GM20000 (cell line): ENCODE data around the gene CGGBP1.

Experiments
- DNase-seq: peaks from one replicate; pipeline ENCODE4 v3.0.0; 2012; ENCODE audit warnings: low spot score
- CTCF ChIP-seq: IDR thresholded peaks from 2 replicates; pipeline ENCODE4 v1.5.1; 2012; ENCODE audit warnings: mild to moderate bottlenecking, control low read depth; ENCODE audit errors: extremely low read depth, missing control alignments

The CGGBP1 gene

DNA sequence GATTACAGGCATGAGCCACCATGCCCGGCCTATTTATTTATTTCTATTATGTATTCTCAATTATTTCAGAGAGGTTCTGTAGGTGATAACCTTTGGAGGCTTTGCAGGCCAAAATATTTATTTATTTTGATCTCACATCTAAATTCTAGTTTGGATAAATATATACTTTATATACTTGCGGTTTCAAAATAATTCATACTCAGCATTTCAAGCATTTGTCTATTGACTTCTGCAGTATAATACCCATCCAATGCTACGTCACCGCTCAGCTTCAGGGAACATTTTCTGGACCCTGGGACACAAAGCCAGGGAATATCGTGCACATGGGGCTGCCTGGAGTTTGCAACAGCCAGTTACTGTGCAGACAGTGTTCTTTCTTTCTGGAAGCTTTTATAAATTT is 22.6 kb downstream of the CGGBP1 start:
- no peak for TF ChIP-seq CTCF
- no peak for DNase-seq

DNA sequence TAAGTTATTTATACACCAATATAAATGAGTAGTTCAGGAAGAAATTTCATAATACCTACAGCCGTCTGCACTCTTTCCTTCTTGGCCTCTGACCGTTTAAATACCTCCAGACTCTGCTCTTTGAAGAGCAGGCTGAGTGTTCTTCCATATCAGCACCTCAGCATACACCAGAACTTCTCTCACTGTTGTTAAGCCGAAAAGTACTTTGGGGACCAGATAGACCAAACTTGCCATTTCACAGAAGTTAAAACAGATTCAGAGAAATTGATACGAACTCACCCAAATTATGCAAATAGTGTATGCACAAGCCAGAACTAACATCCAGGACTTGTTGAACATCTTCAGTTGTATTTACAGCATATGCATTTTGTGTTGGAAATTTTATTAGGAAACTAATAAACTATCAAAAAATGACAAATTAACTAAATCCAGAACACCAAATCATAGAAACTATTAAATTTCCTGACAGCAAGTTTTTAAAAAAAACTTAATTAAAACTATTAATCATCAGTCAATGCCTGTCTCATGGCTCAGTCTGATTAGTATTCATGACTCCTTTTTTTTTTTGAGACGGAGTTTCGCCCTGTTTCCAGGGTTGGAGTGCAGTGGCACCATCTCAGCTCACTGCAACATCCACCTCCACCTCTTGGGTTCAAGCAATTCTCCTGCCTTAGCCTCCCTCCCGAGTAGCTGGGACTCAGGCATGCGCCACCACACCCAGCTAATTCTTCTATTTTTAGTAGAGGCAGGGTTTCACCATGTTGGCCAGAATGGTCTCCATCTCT is 24.1 kb downstream of the CGGBP1 start:
- TF ChIP-seq CTCF, result no peak

DNA sequence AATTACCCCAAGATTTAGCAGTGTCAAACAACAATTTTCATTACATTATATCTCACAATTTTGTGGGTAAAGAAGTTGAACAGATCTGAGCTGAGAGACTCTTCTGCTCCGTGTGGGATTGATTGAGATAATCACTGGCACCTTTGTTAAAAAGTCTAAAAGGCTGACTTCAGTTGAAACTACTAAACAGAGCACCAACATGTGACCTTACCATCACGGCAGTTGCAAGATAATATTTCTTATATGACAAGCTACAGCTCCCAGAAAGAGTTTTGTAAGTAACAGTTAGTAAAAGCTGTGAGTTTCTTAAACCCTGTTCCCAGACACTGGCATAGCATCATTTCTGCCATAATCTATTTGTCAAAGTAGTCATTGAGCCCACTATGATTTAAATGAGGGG is 25.0 kb downstream of the CGGBP1 start:
- DNase-seq, result no peak
- TF ChIP-seq CTCF, result no peak

More for the DNA sequence above, 24.1 kb downstream of the CGGBP1 start:
- DNase-seq, result no peak

DNA sequence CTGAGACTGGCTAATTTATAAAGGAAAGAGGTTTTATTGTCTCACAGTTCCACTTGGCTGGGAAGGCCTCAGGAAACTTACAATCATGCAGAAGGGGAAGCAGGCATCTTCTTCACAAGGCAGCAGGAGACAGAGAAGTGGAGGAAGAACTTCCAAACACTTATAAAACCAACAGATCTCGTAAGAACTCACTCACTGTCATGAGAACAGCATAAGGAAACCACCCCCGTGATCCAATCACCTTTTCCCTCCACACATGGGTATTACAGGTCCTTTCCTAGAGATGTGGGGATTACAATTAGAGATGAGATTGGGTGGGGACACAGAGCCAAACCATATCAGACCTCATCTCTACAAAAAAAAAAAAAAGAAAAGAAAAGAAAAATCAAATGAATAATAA is 25.7 kb downstream of the CGGBP1 start:
- no peak for TF ChIP-seq CTCF
- DNase-seq, result no peak

DNA sequence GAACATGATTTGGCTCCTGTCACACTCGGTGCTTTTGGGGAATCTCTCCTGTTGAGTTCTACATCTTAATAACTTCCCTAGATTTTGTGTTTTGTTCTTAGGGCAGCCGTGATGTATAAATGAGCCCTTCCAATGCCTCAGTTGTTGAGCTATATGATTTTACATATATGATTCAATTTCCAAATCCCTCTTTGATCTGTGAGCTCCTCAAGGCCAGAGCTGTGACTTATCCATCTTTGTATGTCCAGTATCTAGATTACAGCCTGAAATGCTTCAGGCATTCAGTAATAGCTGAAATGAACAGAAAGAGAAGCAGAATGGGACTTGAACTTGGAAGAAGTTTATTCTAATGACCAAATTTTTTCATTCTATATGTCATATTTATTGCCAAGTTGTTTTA is 26.6 kb downstream of the CGGBP1 start:
- no peak for TF ChIP-seq CTCF

DNA sequence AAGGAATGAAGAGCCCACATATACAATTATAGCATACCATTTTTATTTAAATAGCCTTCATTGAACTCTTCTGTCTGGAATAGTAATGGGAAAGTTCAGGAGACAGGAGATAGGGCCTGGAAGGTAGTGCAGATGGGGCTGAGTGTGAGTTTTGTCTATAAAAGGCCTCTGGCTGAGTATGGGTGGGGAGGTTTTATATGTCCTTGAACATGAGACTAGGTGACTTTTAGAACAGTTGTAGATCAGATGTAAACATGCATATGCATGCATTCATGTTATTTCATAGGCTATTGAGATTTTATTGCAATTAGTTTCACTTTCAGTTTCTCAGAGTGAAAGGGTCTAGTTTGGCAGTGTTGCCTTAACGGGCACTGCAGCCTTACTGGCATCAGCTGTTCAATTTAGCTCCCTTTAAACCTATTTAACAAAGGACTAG is 27.1 kb downstream of the CGGBP1 start:
- no peak for TF ChIP-seq CTCF
- peak; percentile 36 for DNase-seq

More for the DNA sequence above, 26.6 kb downstream of the CGGBP1 start:
- DNase-seq, result no peak

- TF ChIP-seq CTCF, result no peak
- DNase-seq, result no peak
These were observed 28.6 kb downstream of the CGGBP1 start for GRCh38 chr3:88030210-88030609.
